GM19043 (cell line): Measurements from ENCODE around the gene FANK1.
"Not testable (repeated sequence)": the region's sequence is repeated elsewhere in the genome, so short reads cannot be mapped to it uniquely, and the experiment has no call there.

Experiments
- ATAC-seq: cut with Tn5 transposase; IDR thresholded peaks from one replicate; pipeline ENCODE4 v1.9.1; 2021; ENCODE audit warnings: low read depth; ENCODE audit not compliant: unreplicated experiment

The FANK1 gene

DNA sequence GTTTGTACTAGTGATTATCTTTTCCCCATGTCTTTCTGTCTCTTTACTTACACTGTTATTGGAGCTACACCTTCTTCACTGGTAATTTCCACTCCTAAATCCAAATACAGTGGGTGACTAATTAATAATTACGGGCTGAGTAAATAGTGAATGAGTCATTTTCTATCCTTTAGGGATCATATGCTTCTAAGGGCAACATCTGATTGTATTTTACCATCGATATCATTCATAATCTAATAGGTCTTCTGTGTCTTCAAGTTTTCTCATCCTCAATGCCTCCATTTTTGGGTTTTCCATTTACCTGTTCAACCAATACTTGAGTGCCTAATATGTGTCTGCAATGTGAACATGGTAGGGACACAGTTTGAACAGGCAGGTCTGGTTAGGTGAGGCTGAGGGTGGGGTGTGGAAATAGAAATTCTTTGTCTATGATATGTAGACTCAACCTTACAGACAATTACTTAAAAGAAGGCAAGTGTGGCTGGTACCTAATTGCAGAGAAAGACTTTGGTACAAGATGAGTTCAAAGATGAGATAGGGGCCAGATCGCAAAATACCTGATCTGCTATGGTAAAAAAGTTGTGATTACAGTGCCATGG, 9.4 kb upstream of the FANK1 start:
- ATAC-seq = no peak

DNA sequence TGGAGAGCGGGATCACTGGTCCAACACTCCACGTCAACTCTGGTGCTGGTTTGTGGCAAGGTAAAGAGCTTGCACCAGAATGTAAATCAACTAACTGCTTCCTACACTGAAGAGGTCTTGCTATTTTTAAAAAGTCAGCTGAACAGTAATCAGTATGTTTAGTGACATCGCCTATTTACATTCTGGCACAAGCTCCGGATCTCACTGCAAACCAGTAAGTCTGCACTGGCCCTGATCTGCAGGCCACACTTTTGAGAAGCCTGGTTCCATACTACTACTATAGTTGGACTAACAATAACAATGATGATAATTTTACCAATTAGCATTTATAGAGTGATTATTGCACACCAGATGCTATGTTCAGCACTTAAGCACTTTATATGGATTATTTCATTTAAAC, 6.9 kb upstream of the FANK1 start:
- not testable (repeated sequence) for ATAC-seq

DNA sequence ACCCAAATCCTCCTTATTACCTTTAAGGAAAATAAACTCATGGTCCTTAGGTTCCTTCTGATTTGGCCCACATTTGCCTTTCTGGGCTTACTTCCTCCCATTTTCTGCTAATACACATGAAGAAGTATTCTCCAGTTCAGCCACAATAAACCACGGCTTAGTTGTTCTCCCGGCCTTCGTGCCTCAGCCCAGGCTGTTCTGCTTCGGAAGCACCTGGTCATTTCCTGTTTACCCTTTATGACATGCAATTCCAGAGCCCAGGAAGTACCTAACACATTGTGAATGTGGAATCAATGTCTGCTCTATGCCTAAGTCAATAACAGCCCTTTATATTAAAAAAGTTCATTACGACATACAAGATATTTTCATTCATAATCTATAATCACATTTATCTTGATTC, 4.0 kb upstream of the FANK1 start:
- not testable (repeated sequence) for ATAC-seq

DNA sequence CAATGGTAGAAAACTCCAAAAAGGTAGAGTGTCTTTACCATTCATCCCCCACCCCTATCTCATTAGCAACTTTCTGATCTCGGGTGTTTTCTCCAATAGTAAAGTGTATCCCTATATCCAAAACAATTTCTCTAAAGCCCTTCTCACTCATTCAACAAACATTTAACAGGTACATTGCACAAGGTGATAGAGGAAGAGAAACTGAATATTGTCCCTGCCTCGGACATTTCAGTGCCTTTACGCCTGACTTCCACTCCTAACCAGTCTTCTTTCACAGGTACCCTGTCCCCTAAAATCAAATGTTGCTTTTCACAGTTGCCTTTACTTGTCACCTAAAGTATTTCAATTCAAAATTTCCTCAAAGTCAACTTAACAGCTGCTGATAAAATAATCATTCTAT, 2.2 kb upstream of the FANK1 start:
- ATAC-seq = not testable (repeated sequence)

DNA sequence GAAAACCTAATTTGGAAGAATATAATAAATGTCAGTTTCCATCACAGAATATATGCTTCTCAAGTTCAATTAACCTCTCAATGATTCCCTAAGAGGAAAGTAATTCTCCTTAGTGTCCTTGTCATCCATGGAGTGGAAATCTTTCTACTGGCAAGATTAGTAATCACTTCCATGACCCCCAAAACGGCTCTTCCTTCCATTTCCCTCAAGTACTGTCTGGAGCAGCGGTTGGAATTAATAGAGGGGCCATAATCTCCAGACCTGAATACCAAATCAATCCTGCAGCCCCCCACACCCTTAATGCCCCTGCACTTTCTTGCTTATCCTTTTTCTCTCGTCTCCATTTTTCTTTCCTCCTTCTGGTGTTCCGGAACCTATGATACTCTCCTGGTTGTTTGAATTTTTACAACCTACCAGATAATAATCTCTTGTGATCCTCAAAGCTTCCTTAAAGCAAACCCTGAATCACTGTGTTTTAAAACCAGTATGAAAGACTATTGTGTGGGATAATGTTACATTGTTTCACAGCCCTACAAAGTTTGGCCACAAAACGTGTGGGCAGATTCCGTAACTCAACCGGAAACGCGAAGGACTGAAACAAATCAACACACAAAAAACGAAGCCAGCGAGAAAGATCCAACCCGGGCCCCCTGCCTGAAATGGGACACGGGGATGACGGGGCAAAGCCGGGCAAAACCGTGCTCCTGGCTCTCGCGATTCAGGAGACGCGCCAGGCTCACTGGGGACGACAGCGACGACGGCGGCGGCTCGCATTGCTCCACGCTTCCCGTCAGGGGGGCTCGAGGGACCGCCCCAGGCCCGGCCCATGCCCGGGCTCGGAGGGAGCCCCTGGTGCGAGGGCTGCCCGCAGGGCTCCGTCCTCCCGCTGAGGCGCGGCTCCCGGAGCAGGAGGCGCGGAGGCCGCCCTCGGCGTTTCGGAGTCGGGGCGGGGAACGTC, 955 bp upstream of the FANK1 start:
- peak; percentile 46 for ATAC-seq

DNA sequence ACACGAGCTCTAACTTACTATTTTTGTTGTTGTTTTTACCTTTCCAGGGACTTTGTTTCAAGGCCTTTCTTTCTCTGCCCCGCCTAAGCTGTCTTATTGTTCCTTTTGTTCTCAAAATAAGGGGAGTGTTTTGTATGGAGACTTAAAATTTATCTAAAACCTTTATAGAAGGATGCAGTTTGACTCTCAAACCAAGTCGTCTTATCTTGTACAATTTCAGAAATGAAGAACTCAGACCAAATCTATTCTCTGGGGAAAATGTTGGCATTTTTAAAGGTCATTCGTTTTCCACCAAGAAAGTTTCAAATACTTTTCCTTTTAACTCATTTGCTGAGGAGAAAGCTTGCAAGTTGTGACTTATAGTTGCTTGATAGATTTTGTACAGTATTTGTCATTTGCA, 953 bp downstream of the FANK1 start:
- not testable (repeated sequence) for ATAC-seq

DNA sequence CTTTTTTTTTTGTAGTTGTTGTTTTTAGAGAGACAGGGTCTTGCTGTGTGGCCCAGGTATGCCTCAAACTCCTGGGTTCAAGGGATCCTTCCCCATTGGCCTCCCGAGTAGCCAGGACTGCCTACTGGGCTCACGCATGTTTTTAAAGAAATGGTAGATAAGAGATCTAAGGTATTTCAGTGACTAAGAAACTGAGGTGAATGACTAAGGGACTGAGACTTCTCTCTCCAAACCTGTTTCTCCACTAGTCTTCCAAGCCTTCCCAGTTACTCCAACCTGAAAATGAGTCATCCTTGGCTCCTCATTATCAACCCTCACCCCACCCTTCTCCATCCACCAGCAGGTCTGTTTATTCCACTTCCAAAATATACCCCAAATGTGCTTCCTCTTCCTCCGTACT, 4.6 kb downstream of the FANK1 start:
- ATAC-seq = not testable (repeated sequence)

DNA sequence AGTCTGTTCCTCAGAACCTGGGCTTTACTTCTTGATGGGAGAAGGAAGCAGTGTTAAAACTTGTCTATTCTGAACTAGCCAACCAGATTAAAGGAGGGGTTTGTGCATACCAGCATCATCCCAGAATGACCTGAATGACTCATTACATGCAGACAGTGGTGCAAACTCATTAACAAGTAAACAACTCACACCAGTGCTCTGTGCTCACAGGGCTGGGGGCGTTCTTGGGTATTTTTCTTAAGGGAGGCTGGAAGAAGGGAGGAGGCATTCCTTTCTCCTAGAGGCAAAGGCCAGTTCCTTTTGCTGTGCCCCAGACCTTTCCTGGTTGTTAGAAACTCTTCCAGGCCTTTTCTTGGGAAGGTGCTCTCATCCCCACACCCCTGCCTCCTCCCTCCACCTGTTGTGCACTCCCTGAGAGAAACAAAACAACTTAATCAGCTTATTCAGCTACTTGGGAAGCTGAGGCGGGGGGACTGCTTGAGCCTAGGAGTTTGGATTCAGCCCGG, 6.8 kb downstream of the FANK1 start:
- not testable (repeated sequence) for ATAC-seq

DNA sequence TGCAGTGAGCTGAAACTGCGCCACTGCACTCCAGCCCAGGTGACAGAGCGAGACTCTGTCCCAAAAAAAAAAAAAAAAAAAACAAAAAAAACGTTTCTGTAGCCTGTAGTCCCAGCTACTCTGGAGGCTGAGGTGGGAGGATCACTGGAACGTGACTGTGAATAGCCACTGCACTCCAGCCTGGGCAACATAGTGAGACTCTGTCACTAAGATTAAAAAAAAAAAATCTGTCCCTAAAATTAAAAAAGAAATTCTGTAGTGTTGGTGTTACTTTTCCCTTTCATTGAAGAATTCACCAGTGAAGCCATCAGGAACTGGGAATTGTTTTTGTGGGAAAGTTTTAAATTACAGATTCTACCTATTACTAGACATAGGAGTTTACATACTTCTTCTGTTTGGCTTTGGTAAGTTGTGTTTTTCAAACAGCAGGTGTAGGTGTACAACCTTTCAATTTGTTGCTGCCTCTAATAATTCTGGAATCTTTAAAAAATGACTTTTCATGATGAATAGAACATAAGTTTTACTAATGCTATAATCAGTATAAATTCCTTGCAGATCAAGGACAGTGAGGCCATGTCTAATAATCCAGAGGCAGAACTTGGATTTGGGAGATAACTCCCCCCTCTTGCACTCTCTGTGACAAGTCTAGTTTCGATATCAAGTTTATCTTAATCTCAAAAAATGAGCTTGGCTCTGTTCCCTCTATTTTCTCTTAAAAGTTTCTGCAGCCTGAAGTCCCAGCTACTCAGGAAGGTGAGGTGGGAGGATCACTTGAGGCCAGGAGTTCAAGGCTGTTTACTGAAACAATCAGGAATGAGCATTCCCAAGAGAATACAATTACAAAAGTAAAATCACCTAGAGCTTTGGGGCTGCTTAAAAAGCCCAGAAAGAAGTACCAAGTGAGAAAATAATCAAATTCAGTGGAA, 9.0 kb downstream of the FANK1 start:
- not testable (repeated sequence) for ATAC-seq

DNA sequence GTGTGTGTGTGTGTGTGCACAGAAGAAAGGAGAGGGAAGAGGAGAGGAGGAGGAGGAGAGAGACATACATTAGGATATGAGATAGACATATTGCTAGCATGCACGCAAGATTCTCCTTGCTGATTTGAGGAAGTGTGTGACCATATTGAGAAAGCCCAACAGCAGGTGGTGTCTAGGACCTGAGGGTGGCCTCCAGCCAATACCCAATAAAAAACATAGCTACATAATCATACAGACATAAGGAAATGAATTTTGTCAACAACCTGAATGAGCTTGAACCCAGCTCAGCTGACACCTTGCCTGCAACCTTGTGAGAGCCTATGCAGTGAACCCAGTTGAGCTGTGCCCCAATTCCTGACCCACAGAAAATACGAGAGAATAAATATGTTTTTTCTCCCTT, 11.2 kb downstream of the FANK1 start:
- not testable (repeated sequence) for ATAC-seq

DNA sequence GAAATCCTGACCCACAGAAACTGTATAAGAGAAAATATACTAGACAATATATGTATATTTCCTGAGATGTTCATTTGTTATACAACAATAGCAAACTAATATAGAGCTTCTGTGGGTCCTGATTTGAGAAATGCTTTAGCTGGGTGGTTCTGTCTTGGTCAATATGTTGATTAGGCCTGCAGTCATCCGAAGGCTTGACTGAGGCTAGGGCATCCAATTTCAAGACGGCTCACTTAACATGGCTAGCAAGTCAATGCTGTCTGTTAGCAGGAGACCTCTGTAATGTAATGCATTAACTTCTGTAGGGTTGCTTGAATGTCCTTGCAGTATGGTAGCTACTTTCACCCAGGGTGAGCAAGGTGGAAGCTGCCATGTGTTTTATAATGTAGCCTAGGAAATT, 12.4 kb downstream of the FANK1 start:
- not testable (repeated sequence) for ATAC-seq

DNA sequence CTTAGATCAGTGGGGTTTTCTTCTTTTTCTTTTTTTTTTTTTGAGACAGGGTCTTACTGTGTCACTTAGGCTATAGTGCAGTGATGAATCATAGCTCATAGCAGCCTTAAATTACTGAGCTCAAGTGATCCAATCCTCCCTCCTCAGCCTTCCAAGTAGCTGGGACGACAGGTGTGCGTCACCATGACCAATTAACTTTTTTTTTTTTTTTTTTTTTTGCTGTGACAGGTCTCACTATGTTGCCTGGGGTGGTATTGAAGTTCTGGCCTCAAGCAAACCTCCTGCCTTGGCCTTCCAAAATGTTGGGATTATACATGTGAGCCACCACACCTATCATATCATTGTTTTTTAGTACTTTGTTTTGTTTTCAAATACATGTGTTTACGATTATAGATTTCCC, 13.1 kb downstream of the FANK1 start:
- ATAC-seq = not testable (repeated sequence)

DNA sequence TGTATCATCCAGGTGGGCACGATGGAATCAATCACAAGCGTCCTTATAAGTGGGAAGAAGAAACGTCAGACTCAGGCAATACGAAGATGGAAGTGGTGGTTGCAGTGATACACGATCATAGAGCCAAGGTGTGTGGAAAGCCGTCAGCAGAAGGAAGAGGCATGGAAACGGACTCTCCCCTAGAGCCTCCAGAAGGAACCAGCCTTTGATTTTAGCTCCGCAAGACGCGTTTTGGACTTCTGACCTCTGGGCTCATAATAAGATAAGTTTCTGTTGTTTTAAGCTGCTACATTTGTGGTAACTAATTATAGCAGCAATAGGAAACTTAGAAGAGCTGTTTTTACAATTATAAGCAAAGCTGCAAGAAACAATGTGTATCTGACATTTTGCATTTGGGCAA, 14.8 kb downstream of the FANK1 start:
- no peak for ATAC-seq

DNA sequence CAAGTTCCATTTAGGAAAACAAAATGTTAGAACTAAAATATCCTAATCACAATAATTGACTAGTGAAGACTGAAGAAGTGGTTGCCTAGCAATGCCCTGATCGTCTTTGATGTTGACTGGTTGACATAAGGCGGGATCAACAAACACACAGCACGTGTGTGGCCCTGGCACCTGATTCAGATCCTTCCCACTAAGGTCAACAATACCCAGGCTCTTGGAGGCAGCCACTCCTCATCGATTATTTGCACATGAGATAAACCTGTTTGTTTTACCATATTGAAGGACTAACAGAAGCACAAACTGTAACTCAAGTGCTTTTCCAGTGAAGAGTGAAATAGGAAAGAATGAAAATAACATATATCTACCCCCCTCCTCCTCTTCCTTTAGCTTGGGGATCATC, 15.6 kb downstream of the FANK1 start:
- no peak for ATAC-seq

DNA sequence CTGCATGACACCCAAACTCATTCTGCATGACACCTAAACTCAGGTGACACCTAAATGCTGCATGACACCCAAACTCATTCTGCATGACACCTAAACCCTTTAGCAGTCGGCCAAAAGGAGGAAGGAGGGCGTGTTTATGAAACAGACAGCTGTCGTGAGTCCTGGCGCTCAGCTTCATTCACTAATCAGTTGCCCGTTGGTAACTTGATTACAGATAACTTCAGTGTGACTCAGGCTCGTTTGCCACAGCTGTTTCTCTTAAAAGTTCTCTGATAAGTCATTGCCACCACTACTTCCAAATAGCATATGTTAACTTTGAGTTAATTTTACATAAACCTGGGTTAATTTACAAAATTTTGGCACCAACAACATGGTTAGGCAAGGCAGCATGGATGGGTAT, 16.9 kb downstream of the FANK1 start:
- not testable (repeated sequence) for ATAC-seq

DNA sequence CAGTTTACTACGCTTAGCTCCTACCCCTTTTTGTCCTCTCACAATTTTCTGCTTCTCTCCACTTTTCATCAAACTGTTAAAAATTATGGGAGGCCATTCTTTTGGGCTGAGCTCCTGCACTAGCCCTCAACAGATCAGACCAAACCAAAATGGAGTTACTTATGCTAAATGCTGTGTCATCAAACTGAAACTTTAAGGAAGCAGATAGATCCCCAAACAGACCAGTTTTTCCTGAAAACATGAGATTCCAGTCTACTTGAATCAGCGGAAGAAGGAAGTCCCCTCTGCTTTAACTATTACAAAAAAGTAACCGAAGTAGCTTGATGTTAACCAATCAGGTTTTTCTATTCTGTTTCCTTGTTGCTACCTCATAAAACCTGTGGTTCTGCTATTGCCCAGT, 20.6 kb downstream of the FANK1 start:
- ATAC-seq = no peak

DNA sequence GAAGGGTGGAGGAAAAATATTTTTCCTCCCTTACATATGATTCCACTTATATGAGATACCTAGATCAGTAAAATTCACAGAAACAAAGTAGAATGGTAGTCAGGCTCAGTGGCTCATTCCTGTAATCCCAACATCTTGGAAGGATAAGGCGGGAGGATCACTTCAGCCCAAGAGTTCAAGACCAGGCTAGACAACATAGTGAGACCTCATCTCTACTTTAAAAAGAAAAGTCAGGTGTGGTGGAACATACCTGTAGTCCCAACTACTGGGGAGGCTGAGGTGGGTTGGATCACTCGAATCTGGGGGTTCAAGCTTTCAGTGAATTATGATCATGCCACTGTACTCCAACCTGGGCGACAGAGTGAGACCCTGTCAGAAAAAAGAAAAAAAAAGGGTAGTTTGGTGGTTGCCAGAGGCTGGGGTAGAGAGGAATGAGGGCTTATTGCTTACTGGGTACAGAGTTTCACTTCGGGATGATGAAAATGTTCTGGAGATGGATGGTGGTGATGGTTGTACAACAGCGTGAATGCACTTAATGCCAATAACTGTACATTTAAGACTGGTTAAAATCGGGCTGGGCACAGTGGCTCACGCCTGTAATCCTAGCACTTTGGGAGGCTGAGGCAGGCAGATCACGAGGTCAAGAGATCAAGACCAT, 21.5 kb downstream of the FANK1 start:
- ATAC-seq = not testable (repeated sequence)

DNA sequence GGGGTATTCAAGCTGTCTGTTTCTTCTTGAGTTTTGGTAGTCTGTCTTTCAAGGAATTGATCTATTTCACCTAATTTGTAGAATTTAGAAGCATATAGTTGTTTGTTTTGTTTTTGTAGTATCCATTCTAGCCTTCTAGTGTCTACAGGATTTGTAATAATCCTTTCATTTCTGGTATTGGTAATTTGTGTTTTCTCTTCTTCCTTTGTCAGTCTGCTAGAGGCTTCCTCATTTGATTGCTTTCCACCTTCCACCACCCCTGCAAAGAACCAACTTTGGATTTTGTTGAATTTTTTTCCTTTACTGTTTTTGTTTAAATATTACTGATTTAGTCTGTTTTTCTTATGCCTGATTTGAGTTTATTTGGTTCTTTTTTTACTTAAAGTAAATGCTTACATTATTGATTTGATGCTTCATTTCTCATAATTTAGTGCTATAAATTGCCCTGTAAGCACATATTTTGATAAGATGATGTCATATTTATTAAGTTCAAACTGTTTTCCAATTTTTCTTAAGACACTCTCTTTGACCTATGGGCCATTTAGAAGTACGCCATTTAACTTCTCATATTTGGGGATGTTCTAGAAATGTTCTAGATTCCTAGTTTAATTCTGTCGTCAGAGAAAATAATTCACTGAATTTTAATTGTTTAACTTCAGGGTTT, 25.4 kb downstream of the FANK1 start:
- not testable (repeated sequence) for ATAC-seq

DNA sequence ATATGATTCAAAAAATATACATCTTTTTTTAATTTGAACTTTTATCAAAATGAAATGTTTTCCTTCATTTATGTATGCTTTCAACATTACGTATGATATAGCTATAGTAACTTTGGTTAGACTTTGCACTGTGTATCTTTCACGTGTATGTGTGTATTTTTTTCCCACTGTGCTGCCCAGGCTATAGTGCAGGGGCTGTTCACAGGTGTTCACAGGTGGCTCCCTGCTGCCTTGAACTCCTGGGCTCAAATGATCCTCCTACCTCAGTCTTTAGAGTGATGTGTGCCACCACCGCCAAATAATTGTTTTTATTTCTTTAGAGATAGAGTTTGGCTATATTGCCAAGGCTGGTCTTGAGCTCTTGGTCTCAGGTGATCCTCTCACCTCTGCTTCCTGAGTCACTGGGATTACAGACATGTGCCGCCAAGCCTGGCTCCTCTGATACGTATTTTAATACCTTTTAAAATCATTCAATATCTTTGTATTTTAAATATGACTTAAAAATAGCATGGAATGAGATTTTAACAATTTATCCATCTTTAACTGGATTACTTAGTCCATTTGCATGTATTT, 29.0 kb downstream of the FANK1 start:
- ATAC-seq = no peak
